ENCODE data around the gene PJVK. TPM values are rescaled to one million over a fixed set of nuclear protein-coding genes. Genes with fewer than 3 reads are reported as not detected.

Gene PJVK
- total RNA-seq, 1 donor from 2014 or later: 2.0 TPM

DNA sequence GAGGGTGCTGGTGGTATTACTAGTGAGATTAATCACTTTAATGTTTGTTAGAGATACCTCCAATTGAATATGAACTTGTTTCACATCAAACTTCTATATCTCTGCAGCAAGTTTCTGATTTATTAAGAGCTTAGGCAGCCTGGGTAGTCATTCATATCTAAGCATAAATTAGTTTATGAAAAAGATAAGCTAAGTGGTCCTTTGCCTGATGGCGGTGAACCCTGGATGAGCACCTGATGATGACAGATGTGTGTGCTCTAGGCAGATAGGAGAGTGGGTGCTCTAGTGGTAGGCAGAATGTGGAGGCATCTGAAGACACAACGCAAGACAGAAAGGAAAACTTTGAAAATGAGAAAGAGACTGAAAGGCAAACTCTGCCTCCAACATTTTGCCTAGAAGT lies 22.2 kb downstream of the PJVK start:
- Mint-ChIP-seq H3K4me1 (ENCODE audit: low read depth, unreplicated experiment) (peaks cover 2% of the 10 kb centered on the region), H3K9me3 (ENCODE audit: unreplicated experiment) (no peaks in the 10 kb centered on the region), H3K4me3 (ENCODE audit: unreplicated experiment) (no peak overlapping the region), H3K27ac (ENCODE audit: unreplicated experiment) (no peak overlapping the region), H3K36me3 (ENCODE audit: unreplicated experiment) (no peaks in the 10 kb centered on the region), H3K27me3 (ENCODE audit: unreplicated experiment) (peaks cover 3% of the 10 kb centered on the region)
- TF ChIP-seq, protein P1, sequence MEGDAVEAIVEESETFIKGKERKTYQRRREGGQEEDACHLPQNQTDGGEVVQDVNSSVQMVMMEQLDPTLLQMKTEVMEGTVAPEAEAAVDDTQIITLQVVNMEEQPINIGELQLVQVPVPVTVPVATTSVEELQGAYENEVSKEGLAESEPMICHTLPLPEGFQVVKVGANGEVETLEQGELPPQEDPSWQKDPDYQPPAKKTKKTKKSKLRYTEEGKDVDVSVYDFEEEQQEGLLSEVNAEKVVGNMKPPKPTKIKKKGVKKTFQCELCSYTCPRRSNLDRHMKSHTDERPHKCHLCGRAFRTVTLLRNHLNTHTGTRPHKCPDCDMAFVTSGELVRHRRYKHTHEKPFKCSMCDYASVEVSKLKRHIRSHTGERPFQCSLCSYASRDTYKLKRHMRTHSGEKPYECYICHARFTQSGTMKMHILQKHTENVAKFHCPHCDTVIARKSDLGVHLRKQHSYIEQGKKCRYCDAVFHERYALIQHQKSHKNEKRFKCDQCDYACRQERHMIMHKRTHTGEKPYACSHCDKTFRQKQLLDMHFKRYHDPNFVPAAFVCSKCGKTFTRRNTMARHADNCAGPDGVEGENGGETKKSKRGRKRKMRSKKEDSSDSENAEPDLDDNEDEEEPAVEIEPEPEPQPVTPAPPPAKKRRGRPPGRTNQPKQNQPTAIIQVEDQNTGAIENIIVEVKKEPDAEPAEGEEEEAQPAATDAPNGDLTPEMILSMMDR (IDR thresholded peaks at IDR 0.05; ENCODE audit: partially characterized antibody, unreplicated experiment): no peak
- no peak for DNase-seq

DNA sequence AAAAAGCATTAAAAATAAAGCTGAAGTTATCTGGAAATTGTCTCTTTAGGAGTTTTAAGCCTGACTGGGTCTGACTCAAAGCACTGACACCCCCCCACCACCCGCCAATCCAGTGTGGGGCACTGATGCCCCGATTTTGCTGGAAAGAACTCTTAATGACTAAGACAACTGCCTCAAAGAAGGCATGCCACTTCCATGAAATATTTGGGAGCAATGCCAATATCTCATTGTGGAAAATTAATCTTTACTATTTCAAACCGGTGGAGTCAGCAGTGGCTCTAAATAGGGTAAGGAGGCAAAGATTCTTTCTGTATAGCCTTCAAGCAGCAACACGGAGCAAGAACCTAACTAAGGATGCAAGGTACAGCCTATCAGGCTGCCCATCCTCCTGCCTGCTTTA lies 22.8 kb downstream of the PJVK start:
- H3K9me3 Mint-ChIP-seq (ENCODE audit: unreplicated experiment): peaks cover 2% of the 10 kb centered on the region

GRCh38 chr2:178474560-178474959 lies 23.4 kb downstream of the PJVK start:
- no peak overlapping the region for H3K4me3 Mint-ChIP-seq (ENCODE audit: unreplicated experiment)
- H3K4me1 Mint-ChIP-seq (ENCODE audit: low read depth, unreplicated experiment): peaks cover 2% of the 10 kb centered on the region
- DNase-seq: no peak
- H3K9me3 Mint-ChIP-seq (ENCODE audit: unreplicated experiment): peaks cover 5% of the 10 kb centered on the region
- TF ChIP-seq, protein P1 (IDR thresholded peaks at IDR 0.05; ENCODE audit: partially characterized antibody, unreplicated experiment): no peak
- H3K27me3 Mint-ChIP-seq (ENCODE audit: unreplicated experiment): peaks cover 6% of the 10 kb centered on the region
- H3K27ac Mint-ChIP-seq (ENCODE audit: unreplicated experiment): no peak overlapping the region
- H3K36me3 Mint-ChIP-seq (ENCODE audit: unreplicated experiment): no peaks in the 10 kb centered on the region

More for the DNA sequence above, 22.8 kb downstream of the PJVK start:
- no peak for DNase-seq
- Mint-ChIP-seq H3K4me1 (ENCODE audit: low read depth, unreplicated experiment) (peaks cover 2% of the 10 kb centered on the region), H3K27me3 (ENCODE audit: unreplicated experiment) (peaks cover 6% of the 10 kb centered on the region), H3K4me3 (ENCODE audit: unreplicated experiment) (no peak overlapping the region), H3K36me3 (ENCODE audit: unreplicated experiment) (no peaks in the 10 kb centered on the region), H3K27ac (ENCODE audit: unreplicated experiment) (no peak overlapping the region)
- TF ChIP-seq, protein P1 (IDR thresholded peaks at IDR 0.05; ENCODE audit: partially characterized antibody, unreplicated experiment): no peak

- no peak for DNase-seq
- no peaks in the 10 kb centered on the region for H3K36me3 Mint-ChIP-seq (ENCODE audit: unreplicated experiment)
- peaks cover 4% of the 10 kb centered on the region for H3K4me1 Mint-ChIP-seq (ENCODE audit: low read depth, unreplicated experiment)
- TF ChIP-seq, protein P1 (IDR thresholded peaks at IDR 0.05; ENCODE audit: partially characterized antibody, unreplicated experiment): no peak
- peak overlapping the region; percentile 71 for H3K4me3 Mint-ChIP-seq (ENCODE audit: unreplicated experiment)
- H3K27me3 Mint-ChIP-seq (ENCODE audit: unreplicated experiment): peaks cover 11% of the 10 kb centered on the region
- H3K9me3 Mint-ChIP-seq (ENCODE audit: unreplicated experiment): peaks cover 5% of the 10 kb centered on the region
- H3K27ac Mint-ChIP-seq (ENCODE audit: unreplicated experiment): no peak overlapping the region
These were observed 25.3 kb downstream of the PJVK start for GRCh38 chr2:178476477-178476876.

DNA sequence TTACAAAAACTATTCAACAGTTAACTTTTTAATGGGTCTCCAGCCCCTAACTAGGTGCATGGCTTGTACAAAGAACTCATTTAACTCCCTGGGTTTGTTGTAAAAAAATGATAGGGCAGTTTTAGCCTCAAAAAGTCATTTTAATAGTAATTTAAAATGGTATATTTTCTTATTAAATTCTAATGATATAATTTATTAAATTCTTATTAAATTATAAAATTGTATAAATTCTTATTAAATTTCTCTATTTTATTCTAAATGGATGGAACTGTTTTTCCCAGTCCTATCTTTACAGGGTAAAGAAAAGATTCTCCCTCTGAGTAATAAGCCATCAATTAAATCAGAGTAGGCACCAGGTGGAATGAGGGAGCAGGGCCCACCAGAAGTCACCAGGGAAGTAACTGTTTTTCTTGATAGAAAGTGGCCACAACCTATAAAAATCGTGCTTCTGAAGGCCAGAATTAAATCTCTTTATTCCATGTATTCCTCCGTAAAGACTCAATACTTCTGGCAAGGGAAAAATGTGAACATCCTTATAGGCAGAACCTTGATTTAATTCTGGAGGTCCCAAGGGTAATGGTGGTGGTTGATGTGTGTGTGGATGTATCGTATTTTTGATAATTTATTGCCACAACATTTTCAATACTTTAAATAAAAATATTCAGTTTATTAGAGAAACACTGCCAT lies 26.4 kb downstream of the PJVK start:
- Mint-ChIP-seq H3K4me1 (ENCODE audit: low read depth, unreplicated experiment) (peaks cover 14% of the 10 kb centered on the region), H3K27me3 (ENCODE audit: unreplicated experiment) (peaks cover 13% of the 10 kb centered on the region), H3K9me3 (ENCODE audit: unreplicated experiment) (peaks cover 5% of the 10 kb centered on the region), H3K36me3 (ENCODE audit: unreplicated experiment) (no peaks in the 10 kb centered on the region), H3K4me3 (ENCODE audit: unreplicated experiment) (peak overlapping the region; percentile 95), H3K27ac (ENCODE audit: unreplicated experiment) (peak overlapping the region; percentile 100)
- TF ChIP-seq, protein P1 (IDR thresholded peaks at IDR 0.05; ENCODE audit: partially characterized antibody, unreplicated experiment): no peak
- DNase-seq: no peak

Measured in glutamatergic neuron (in vitro differentiated cells).